Measurements from ENCODE around the gene POU2AF3.

- TF ChIP-seq CTCF (IDR thresholded peaks at IDR 0.05): no peak
- TF ChIP-seq EZH2 (IDR thresholded peaks at IDR 0.05; ENCODE audit: borderline replicate concordance, insufficient read depth, low read depth, low read length, poor library complexity, severe bottlenecking): no peak
Observed at GRCh38 chr11:111324277-111324720, 26.0 kb downstream of the POU2AF3 start.
